HG02885 (cell line): Measurements from ENCODE around the gene ADAM21.
"Not testable (repeated sequence)": the region's sequence is repeated elsewhere in the genome, so short reads cannot be mapped to it uniquely, and the experiment has no call there.

Experiments
- ATAC-seq: cut with Tn5 transposase; IDR thresholded peaks from one replicate; pipeline ENCODE4 v1.9.1; 2021; ENCODE audit warnings: mild to moderate bottlenecking; ENCODE audit not compliant: unreplicated experiment, poor library complexity

Gene ADAM21

GRCh38 chr14:70475459-70475858, 23.5 kb downstream of the ADAM21 start:
- not testable (repeated sequence) for ATAC-seq

- not testable (repeated sequence) for ATAC-seq
These were observed 25.6 kb downstream of the ADAM21 start for GRCh38 chr14:70477356-70478105.

- no peak for ATAC-seq
These were observed 37.7 kb downstream of the ADAM21 start for GRCh38 chr14:70489579-70490200.

- no peak for ATAC-seq
These were observed 46.2 kb downstream of the ADAM21 start for GRCh38 chr14:70498191-70498590.
